WTC11 (cell line): ENCODE data around the gene ARHGEF28. TPM values are rescaled to one million over a fixed set of nuclear protein-coding genes. Genes with fewer than 3 reads are reported as not detected.

Source experiments
- ATAC-seq: fragments of 200-7000 bp; cut with Tn5 transposase; 2 replicates; pipeline ENCODE4 v1.10.0; 2021; ENCODE audit warnings: mild to moderate bottlenecking, moderate library complexity
- CTCF ChIA-PET: fragments of 300-600 bp; sonication (Branson Sonifier 250); formaldehyde crosslinking; loops from one replicate; lab custom pipeline; 2021; ENCODE audit warnings: antibody characterized with exemption; lab: Charles Lee
- POLR2A ChIA-PET: fragments of 350-600 bp; sonication (Branson Sonifier 250); formaldehyde crosslinking; loops from one replicate; lab custom pipeline; 2021; ENCODE audit warnings: antibody characterized with exemption; lab: Charles Lee
- DNase-seq: peaks from one replicate; pipeline ENCODE4 v3.0.0; 2021; ENCODE audit warnings: low spot score
- H3K27ac Mint-ChIP-seq: 2 replicates; pipeline ENCODE4 v1.8.0; 2021; ENCODE audit warnings: mixed read lengths
- H3K27me3 Mint-ChIP-seq: 2 replicates; pipeline ENCODE4 v1.8.0; 2021; ENCODE audit warnings: low read depth, mild to moderate bottlenecking, moderate library complexity, mixed read lengths
- H3K36me3 Mint-ChIP-seq: 2 replicates; pipeline ENCODE4 v1.8.0; 2021; ENCODE audit warnings: mixed read lengths
- H3K4me1 Mint-ChIP-seq: 2 replicates; pipeline ENCODE4 v1.8.0; 2022; ENCODE audit warnings: mixed read lengths
- H3K4me3 Mint-ChIP-seq: 2 replicates; pipeline ENCODE4 v1.8.0; 2021; ENCODE audit warnings: mild to moderate bottlenecking, moderate library complexity, mixed read lengths
- H3K9me3 Mint-ChIP-seq: 2 replicates; pipeline ENCODE4 v1.8.0; 2021; ENCODE audit warnings: mixed read lengths
- ATF1 ChIP-seq: sonication (generic); formaldehyde crosslinking; IDR thresholded peaks from 2 replicates; pipeline ENCODE4 v1.8.1; 2023; ENCODE audit warnings: mild to moderate bottlenecking, moderate library complexity, missing genetic modification reagents
- ELF4 ChIP-seq: sonication (generic); formaldehyde crosslinking; IDR thresholded peaks from 2 replicates; pipeline ENCODE4 v1.8.1; 2022; ENCODE audit warnings: low read depth, mild to moderate bottlenecking, moderate library complexity, missing genetic modification reagents
- FOXJ3 ChIP-seq: sonication (generic); formaldehyde crosslinking; IDR thresholded peaks from 2 replicates; pipeline ENCODE4 v1.9.0; 2021; ENCODE audit warnings: missing genetic modification reagents, mild to moderate bottlenecking, borderline replicate concordance
- GABPB1 ChIP-seq: sonication (generic); formaldehyde crosslinking; IDR thresholded peaks from 2 replicates; pipeline ENCODE4 v1.8.1; 2023; ENCODE audit warnings: mild to moderate bottlenecking, missing genetic modification reagents
- MXD4 ChIP-seq: fragments of 250-450 bp; sonication (Bioruptor Pico); IDR thresholded peaks from 2 replicates; pipeline ENCODE4 v1.8.0; 2021; ENCODE audit warnings: mild to moderate bottlenecking, moderate library complexity, borderline replicate concordance
- NFYB ChIP-seq: sonication (generic); formaldehyde crosslinking; conservative IDR thresholded peaks from 2 replicates; pipeline ENCODE4 v1.8.0; 2022; ENCODE audit warnings: low read depth, missing genetic modification reagents
- ZNF416 ChIP-seq: fragments of 250-450 bp; sonication (Bioruptor Pico); IDR thresholded peaks from 2 replicates; pipeline ENCODE4 v1.9.0; 2021; ENCODE audit warnings: mild to moderate bottlenecking, inconsistent platforms
- ZNF423 ChIP-seq: fragments of 250-450 bp; sonication (Bioruptor Pico); IDR thresholded peaks from 2 replicates; pipeline ENCODE4 v2.1.2; 2022; ENCODE audit warnings: mild to moderate bottlenecking, moderate library complexity
- ZNF671 ChIP-seq: fragments of 250-450 bp; sonication (Bioruptor Pico); IDR thresholded peaks from 2 replicates; pipeline ENCODE4 v1.8.0; 2021; ENCODE audit warnings: mild to moderate bottlenecking
- total RNA-seq: library from RNA; stranded (reverse); gene quantifications from 3 replicates; pipeline ENCODE4 v1.2.3, GENCODE V29; 2021
- TF ChIP-seq, protein P1 (sequence below): sonication (generic); formaldehyde crosslinking; IDR thresholded peaks from 2 replicates; pipeline ENCODE4 v1.8.1; 2022; ENCODE audit warnings: missing genetic modification reagents, borderline replicate concordance
- TF ChIP-seq, protein P2 (sequence below): fragments of 250-450 bp; sonication (Bioruptor Pico); IDR thresholded peaks from 2 replicates; pipeline ENCODE4 v1.8.0; 2021; ENCODE audit warnings: mild to moderate bottlenecking
- TF ChIP-seq, protein P3 (sequence below): sonication (generic); formaldehyde crosslinking; IDR thresholded peaks from 2 replicates; pipeline ENCODE4 v1.8.1; 2023; ENCODE audit warnings: mild to moderate bottlenecking, missing genetic modification reagents, moderate library complexity
- TF ChIP-seq, protein P4 (sequence below): sonication (generic); formaldehyde crosslinking; IDR thresholded peaks from 2 replicates; pipeline ENCODE4 v1.8.1; 2023; ENCODE audit warnings: mild to moderate bottlenecking, moderate library complexity, missing genetic modification reagents
- TF ChIP-seq, protein P5 (sequence below): fragments of 250-450 bp; sonication (Bioruptor Pico); IDR thresholded peaks from 2 replicates; pipeline ENCODE4 v1.9.0; 2021; ENCODE audit warnings: mild to moderate bottlenecking
- TF ChIP-seq, protein P6 (sequence below): fragments of 250-450 bp; sonication (Bioruptor Pico); IDR thresholded peaks from 2 replicates; pipeline ENCODE4 v1.9.0; 2021; ENCODE audit warnings: mild to moderate bottlenecking, borderline replicate concordance

The ARHGEF28 gene
- total RNA-seq, 1 experiment from 2014 or later, result 0.96 TPM

DNA sequence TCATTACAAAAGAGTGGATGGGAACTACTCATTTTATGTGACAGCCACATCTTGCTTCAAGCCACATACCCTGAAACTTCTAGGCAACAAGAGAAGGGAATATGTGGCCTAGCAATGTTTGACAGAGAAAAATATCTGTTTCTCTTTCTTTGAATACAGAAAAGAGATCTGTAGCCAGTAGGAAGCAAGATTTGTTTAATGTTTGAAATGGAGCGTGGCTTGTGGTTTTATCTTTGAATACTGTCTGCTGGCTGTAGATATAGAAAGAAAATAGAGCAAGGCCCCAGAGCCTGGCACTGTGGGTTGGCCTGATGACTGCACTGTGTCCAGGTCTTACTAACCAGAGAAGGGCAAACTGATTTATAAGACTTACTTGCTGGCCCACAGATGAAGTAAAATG is 133.8 kb downstream of the ARHGEF28 start:
- TF ChIP-seq ATF1 (CRISPR knock-in tag) (no peak), NFYB (CRISPR knock-in tag) (no peak), ELF4 (no peak), ZNF671 (CRISPR knock-in tag) (no peak), FOXJ3 (CRISPR knock-in tag) (no peak), MXD4 (CRISPR knock-in tag) (no peak), ZNF423 (CRISPR knock-in tag) (no peak)
- TF ChIP-seq, protein P1, sequence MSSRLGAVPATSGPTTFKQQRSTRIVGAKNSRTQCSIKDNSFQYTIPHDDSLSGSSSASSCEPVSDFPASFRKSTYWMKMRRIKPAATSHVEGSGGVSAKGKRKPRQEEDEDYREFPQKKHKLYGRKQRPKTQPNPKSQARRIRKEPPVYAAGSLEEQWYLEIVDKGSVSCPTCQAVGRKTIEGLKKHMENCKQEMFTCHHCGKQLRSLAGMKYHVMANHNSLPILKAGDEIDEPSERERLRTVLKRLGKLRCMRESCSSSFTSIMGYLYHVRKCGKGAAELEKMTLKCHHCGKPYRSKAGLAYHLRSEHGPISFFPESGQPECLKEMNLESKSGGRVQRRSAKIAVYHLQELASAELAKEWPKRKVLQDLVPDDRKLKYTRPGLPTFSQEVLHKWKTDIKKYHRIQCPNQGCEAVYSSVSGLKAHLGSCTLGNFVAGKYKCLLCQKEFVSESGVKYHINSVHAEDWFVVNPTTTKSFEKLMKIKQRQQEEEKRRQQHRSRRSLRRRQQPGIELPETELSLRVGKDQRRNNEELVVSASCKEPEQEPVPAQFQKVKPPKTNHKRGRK, result no peak
- TF ChIP-seq, protein P2, sequence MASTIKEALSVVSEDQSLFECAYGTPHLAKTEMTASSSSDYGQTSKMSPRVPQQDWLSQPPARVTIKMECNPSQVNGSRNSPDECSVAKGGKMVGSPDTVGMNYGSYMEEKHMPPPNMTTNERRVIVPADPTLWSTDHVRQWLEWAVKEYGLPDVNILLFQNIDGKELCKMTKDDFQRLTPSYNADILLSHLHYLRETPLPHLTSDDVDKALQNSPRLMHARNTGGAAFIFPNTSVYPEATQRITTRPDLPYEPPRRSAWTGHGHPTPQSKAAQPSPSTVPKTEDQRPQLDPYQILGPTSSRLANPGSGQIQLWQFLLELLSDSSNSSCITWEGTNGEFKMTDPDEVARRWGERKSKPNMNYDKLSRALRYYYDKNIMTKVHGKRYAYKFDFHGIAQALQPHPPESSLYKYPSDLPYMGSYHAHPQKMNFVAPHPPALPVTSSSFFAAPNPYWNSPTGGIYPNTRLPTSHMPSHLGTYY (CRISPR knock-in tag), result no peak
- TF ChIP-seq, protein P3, sequence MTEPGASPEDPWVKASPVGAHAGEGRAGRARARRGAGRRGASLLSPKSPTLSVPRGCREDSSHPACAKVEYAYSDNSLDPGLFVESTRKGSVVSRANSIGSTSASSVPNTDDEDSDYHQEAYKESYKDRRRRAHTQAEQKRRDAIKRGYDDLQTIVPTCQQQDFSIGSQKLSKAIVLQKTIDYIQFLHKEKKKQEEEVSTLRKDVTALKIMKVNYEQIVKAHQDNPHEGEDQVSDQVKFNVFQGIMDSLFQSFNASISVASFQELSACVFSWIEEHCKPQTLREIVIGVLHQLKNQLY (CRISPR knock-in tag), result no peak
- TF ChIP-seq, protein P4, sequence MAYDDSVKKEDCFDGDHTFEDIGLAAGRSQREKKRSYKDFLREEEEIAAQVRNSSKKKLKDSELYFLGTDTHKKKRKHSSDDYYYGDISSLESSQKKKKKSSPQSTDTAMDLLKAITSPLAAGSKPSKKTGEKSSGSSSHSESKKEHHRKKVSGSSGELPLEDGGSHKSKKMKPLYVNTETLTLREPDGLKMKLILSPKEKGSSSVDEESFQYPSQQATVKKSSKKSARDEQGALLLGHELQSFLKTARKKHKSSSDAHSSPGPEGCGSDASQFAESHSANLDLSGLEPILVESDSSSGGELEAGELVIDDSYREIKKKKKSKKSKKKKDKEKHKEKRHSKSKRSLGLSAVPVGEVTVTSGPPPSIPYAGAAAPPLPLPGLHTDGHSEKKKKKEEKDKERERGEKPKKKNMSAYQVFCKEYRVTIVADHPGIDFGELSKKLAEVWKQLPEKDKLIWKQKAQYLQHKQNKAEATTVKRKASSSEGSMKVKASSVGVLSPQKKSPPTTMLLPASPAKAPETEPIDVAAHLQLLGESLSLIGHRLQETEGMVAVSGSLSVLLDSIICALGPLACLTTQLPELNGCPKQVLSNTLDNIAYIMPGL, result no peak
- TF ChIP-seq, protein P5, sequence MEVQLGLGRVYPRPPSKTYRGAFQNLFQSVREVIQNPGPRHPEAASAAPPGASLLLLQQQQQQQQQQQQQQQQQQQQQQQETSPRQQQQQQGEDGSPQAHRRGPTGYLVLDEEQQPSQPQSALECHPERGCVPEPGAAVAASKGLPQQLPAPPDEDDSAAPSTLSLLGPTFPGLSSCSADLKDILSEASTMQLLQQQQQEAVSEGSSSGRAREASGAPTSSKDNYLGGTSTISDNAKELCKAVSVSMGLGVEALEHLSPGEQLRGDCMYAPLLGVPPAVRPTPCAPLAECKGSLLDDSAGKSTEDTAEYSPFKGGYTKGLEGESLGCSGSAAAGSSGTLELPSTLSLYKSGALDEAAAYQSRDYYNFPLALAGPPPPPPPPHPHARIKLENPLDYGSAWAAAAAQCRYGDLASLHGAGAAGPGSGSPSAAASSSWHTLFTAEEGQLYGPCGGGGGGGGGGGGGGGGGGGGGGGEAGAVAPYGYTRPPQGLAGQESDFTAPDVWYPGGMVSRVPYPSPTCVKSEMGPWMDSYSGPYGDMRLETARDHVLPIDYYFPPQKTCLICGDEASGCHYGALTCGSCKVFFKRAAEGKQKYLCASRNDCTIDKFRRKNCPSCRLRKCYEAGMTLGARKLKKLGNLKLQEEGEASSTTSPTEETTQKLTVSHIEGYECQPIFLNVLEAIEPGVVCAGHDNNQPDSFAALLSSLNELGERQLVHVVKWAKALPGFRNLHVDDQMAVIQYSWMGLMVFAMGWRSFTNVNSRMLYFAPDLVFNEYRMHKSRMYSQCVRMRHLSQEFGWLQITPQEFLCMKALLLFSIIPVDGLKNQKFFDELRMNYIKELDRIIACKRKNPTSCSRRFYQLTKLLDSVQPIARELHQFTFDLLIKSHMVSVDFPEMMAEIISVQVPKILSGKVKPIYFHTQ (CRISPR knock-in tag), result no peak
- Mint-ChIP-seq H3K27me3 (no peaks in the 10 kb centered on the region), H3K36me3 (no peaks in the 10 kb centered on the region), H3K27ac (no peak overlapping the region), H3K4me1 (no peaks in the 10 kb centered on the region), H3K4me3 (no peak overlapping the region), H3K9me3 (peaks cover 4% of the 10 kb centered on the region)
- POLR2A ChIA-PET, result no interaction called here
- ATAC-seq (no peak), DNase-seq (no peak)
- CTCF ChIA-PET, result no interaction called here

DNA sequence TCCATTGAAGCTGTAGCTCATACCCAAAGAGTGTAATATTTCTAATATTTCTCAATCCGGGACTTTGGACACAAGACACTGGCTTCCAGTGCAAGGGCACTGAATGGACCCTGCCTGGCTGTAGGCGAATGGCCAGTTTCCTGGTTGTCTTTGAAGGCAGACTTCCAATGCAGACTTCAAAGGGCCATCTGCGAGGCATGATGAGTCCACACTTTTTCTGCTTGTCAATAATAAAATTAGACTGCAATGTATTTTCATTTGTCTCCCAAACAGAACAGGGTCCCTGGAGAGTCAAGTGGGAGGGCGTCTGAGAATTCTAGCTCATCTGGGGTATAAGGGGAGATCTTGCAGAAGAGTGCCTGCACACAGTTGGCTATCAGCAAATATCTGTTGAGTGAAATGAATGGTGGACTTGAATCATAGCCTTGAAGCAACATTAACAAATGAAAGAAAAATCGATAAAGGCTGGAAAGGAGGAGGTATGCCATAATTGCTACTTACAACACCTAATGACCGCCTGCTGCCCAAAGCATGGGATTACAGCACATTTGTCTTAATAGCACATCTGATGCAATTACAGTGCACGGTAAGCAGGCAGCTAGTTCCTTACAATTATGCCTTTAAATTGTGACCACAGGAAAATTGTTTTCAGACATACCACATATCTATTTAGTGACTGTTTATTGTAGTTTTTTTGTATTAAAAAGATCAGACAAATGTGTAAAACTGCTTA is 137.5 kb downstream of the ARHGEF28 start:
- no peak overlapping the region for H3K4me3 Mint-ChIP-seq
- peaks cover 23% of the 10 kb centered on the region for H3K36me3 Mint-ChIP-seq
- TF ChIP-seq MXD4 (CRISPR knock-in tag) (no peak), ELF4 (no peak), ZNF416 (CRISPR knock-in tag) (no peak), GABPB1 (peak; percentile 78; the same call in 1 of the 2 replicates)
- TF ChIP-seq, protein P3 (CRISPR knock-in tag), result no peak
- TF ChIP-seq, protein P6, sequence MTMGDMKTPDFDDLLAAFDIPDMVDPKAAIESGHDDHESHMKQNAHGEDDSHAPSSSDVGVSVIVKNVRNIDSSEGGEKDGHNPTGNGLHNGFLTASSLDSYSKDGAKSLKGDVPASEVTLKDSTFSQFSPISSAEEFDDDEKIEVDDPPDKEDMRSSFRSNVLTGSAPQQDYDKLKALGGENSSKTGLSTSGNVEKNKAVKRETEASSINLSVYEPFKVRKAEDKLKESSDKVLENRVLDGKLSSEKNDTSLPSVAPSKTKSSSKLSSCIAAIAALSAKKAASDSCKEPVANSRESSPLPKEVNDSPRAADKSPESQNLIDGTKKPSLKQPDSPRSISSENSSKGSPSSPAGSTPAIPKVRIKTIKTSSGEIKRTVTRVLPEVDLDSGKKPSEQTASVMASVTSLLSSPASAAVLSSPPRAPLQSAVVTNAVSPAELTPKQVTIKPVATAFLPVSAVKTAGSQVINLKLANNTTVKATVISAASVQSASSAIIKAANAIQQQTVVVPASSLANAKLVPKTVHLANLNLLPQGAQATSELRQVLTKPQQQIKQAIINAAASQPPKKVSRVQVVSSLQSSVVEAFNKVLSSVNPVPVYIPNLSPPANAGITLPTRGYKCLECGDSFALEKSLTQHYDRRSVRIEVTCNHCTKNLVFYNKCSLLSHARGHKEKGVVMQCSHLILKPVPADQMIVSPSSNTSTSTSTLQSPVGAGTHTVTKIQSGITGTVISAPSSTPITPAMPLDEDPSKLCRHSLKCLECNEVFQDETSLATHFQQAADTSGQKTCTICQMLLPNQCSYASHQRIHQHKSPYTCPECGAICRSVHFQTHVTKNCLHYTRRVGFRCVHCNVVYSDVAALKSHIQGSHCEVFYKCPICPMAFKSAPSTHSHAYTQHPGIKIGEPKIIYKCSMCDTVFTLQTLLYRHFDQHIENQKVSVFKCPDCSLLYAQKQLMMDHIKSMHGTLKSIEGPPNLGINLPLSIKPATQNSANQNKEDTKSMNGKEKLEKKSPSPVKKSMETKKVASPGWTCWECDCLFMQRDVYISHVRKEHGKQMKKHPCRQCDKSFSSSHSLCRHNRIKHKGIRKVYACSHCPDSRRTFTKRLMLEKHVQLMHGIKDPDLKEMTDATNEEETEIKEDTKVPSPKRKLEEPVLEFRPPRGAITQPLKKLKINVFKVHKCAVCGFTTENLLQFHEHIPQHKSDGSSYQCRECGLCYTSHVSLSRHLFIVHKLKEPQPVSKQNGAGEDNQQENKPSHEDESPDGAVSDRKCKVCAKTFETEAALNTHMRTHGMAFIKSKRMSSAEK (CRISPR knock-in tag), result no peak
- POLR2A ChIA-PET, result no interaction called here
- no peaks in the 10 kb centered on the region for H3K4me1 Mint-ChIP-seq
- no peak for DNase-seq
- no peak for ATAC-seq
- CTCF ChIA-PET, result no interaction called here
- peaks cover 32% of the 10 kb centered on the region for H3K9me3 Mint-ChIP-seq
- H3K27ac Mint-ChIP-seq, result no peak overlapping the region
- no peaks in the 10 kb centered on the region for H3K27me3 Mint-ChIP-seq
